ENCODE measurements around the gene SBNO1.
A peak's percentile ranks its signal among the peaks of the same experiment; 100 is the strongest.

SBNO1 gene

DNA sequence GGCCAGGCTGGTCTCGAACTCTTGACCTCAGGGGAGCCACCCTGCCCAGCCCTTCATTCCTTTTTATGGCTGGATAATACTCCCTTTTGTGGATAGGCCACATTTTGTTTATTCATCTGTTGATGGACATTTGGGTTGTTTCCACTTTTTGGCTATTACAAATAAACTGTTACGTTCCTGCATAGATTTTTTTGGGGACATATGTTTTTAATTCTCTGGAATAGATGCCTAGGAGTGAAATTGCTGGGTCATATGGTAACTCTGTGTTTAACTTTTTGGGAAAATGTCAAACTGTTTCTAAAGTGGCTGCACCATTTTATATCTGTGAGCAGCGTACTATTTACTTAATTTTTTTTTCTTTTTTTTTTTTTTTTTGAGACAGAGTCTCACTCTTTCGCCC, 29.1 kb upstream of the SBNO1 start:
- peaks cover 22% of the 10 kb centered on the region for H4K20me1 ChIP-seq (ENCODE audit: insufficient read depth, low read length, poor library complexity, severe bottlenecking)
- TF ChIP-seq, protein P1, sequence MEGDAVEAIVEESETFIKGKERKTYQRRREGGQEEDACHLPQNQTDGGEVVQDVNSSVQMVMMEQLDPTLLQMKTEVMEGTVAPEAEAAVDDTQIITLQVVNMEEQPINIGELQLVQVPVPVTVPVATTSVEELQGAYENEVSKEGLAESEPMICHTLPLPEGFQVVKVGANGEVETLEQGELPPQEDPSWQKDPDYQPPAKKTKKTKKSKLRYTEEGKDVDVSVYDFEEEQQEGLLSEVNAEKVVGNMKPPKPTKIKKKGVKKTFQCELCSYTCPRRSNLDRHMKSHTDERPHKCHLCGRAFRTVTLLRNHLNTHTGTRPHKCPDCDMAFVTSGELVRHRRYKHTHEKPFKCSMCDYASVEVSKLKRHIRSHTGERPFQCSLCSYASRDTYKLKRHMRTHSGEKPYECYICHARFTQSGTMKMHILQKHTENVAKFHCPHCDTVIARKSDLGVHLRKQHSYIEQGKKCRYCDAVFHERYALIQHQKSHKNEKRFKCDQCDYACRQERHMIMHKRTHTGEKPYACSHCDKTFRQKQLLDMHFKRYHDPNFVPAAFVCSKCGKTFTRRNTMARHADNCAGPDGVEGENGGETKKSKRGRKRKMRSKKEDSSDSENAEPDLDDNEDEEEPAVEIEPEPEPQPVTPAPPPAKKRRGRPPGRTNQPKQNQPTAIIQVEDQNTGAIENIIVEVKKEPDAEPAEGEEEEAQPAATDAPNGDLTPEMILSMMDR (conservative IDR thresholded peaks at IDR 0.05; ENCODE audit: low read length), result no peak
- TF ChIP-seq EZH2phosphoT487 (IDR thresholded peaks at IDR 0.05; ENCODE audit: borderline replicate concordance), result no peak
- H3F3A ChIP-seq (ENCODE audit: low read depth), result no peaks in the 10 kb centered on the region
- no peaks in the 10 kb centered on the region for H3K9me2 ChIP-seq (replicated peaks; ENCODE audit: low read depth, low read length)
- no peak overlapping the region for H3K4me2 ChIP-seq (ENCODE audit: low read depth, low read length, poor library complexity, severe bottlenecking)
- H3K9me3 ChIP-seq (ENCODE audit: insufficient read depth, low read depth, low read length), result no peaks in the 10 kb centered on the region
- H3K27me3 ChIP-seq (ENCODE audit: insufficient read depth, low read length, poor library complexity, severe bottlenecking), result no peaks in the 10 kb centered on the region
- H3K4me3 ChIP-seq (ENCODE audit: low read length, poor library complexity, severe bottlenecking), result no peak overlapping the region
- H3K4me1 ChIP-seq (ENCODE audit: insufficient read depth, low read length, poor library complexity, severe bottlenecking), result peaks cover 20% of the 10 kb centered on the region
- H3K79me2 ChIP-seq (ENCODE audit: insufficient read depth, low read length), result peaks cover 66% of the 10 kb centered on the region
- H3K36me3 ChIP-seq (ENCODE audit: insufficient read depth, low read length), result peaks cover 57% of the 10 kb centered on the region; the same call in 1 of the 2 replicates
- H2AFZ ChIP-seq (ENCODE audit: low read length), result no peak overlapping the region
- no peak overlapping the region for H3K9ac ChIP-seq (ENCODE audit: low read depth, low read length, poor library complexity, severe bottlenecking)

DNA sequence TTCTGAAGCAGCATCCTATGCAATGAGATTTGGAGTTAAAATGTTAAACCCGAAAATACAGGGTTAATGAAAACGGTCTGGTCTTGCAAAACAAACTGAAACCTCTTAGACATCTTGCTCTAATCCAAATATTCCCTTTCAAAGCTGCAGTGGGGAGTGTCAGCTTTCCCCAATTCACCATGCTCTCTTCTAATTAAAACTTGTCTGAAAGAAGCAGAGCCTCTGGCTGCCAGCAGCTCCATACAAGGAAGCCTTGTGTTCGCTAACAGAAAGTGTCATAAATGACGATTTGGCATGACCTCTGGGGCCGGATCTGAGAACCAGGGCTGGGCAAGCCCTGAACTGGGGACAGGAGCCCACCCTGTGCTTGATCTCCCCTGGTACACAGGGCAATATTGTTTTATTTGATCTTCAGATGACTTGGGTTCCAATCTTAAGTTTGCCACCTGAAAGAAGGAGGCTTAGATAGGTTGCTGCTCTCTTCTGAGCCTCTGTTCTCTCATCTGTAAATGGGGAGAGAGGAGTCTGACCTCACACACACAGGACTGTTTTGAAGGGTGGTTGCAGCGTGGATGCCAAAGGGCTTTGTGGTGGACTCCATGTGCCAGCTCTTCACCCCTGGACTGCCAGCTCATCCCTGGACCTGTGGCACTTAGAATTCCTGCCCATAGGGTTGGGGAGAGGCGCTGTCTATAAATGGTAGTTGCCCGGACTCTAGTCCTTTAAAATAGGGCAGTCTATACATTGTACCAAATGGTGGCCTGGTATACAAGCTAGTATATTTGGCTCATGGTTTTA, 27.1 kb upstream of the SBNO1 start:
- no peaks in the 10 kb centered on the region for H3K9me3 ChIP-seq (ENCODE audit: insufficient read depth, low read depth, low read length)
- H3K36me3 ChIP-seq (ENCODE audit: insufficient read depth, low read length), result peaks cover 43% of the 10 kb centered on the region; the same call in 1 of the 2 replicates
- H2AFZ ChIP-seq (ENCODE audit: low read length), result no peak overlapping the region
- H3K79me2 ChIP-seq (ENCODE audit: insufficient read depth, low read length), result peaks cover 65% of the 10 kb centered on the region
- no peaks in the 10 kb centered on the region for H3K27me3 ChIP-seq (ENCODE audit: insufficient read depth, low read length, poor library complexity, severe bottlenecking)
- H3K4me2 ChIP-seq (ENCODE audit: low read depth, low read length, poor library complexity, severe bottlenecking), result peak overlapping the region; percentile 44
- H3K4me3 ChIP-seq (ENCODE audit: low read length, poor library complexity, severe bottlenecking), result no peak overlapping the region
- no peaks in the 10 kb centered on the region for H3F3A ChIP-seq (ENCODE audit: low read depth)
- H3K4me1 ChIP-seq (ENCODE audit: insufficient read depth, low read length, poor library complexity, severe bottlenecking), result peaks cover 36% of the 10 kb centered on the region
- H4K20me1 ChIP-seq (ENCODE audit: insufficient read depth, low read length, poor library complexity, severe bottlenecking), result peaks cover 15% of the 10 kb centered on the region
- no peaks in the 10 kb centered on the region for H3K9me2 ChIP-seq (replicated peaks; ENCODE audit: low read depth, low read length)
- TF ChIP-seq, protein P1 (conservative IDR thresholded peaks at IDR 0.05; ENCODE audit: low read length), result no peak
- no peak for TF ChIP-seq EZH2phosphoT487 (IDR thresholded peaks at IDR 0.05; ENCODE audit: borderline replicate concordance)
- peak overlapping the region; percentile 69 for H3K9ac ChIP-seq (ENCODE audit: low read depth, low read length, poor library complexity, severe bottlenecking)

DNA sequence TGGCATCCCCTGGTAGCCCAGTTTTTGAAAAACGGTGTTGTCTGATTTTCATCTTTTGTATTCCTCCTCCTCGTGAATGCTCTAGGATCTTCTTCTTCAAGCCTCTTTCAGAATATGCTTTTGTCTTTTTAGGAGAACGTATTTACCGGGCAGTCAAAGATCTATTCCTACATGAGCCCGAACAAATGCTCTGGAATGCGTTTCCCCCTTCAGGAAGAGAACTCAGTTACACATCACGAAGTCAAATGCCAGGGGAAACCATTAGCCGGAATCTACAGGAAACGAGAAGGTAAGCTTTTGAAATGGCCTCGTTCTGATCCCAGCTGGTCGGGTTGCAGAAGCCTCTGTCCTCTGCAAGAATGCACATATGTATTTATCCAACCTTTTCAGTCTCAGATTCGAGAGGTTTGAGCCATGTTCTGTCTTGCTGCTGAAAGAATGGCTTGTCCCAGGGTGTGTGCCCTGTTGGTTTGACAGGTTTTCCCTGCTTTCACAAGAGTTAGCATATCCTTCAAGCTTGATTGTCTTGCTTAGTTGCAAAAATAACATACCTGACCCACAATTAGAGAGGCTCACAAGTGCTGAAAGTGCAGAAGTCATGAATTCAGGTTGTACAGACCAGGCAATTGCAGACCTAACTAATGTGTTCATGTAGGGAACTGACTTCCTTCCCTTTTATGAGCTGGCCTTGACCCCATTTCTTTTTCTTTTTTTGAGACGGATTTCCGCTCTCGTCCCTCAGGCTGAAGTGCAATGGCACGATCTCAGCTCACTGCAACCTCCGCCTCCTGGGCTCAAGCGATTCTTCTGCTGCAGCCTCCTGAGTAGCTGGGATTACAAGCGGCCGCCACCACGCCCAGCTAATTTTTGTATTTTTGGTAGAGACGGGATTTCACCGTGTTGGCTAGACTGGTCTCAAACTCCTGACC, 26.1 kb upstream of the SBNO1 start:
- H3K9ac ChIP-seq (ENCODE audit: low read depth, low read length, poor library complexity, severe bottlenecking), result peak overlapping the region; percentile 69
- H3F3A ChIP-seq (ENCODE audit: low read depth), result no peaks in the 10 kb centered on the region
- H3K79me2 ChIP-seq (ENCODE audit: insufficient read depth, low read length), result peaks cover 70% of the 10 kb centered on the region
- no peaks in the 10 kb centered on the region for H3K9me3 ChIP-seq (ENCODE audit: insufficient read depth, low read depth, low read length)
- H3K36me3 ChIP-seq (ENCODE audit: insufficient read depth, low read length), result peaks cover 33% of the 10 kb centered on the region; the same call in 1 of the 2 replicates
- H3K9me2 ChIP-seq (replicated peaks; ENCODE audit: low read depth, low read length), result no peaks in the 10 kb centered on the region
- H3K4me3 ChIP-seq (ENCODE audit: low read length, poor library complexity, severe bottlenecking), result peak overlapping the region; percentile 74
- peaks cover 15% of the 10 kb centered on the region for H4K20me1 ChIP-seq (ENCODE audit: insufficient read depth, low read length, poor library complexity, severe bottlenecking)
- TF ChIP-seq, protein P1 (conservative IDR thresholded peaks at IDR 0.05; ENCODE audit: low read length), result no peak
- TF ChIP-seq EZH2phosphoT487 (IDR thresholded peaks at IDR 0.05; ENCODE audit: borderline replicate concordance), result no peak
- H3K27me3 ChIP-seq (ENCODE audit: insufficient read depth, low read length, poor library complexity, severe bottlenecking), result no peaks in the 10 kb centered on the region
- no peak overlapping the region for H2AFZ ChIP-seq (ENCODE audit: low read length)
- H3K4me1 ChIP-seq (ENCODE audit: insufficient read depth, low read length, poor library complexity, severe bottlenecking), result peaks cover 43% of the 10 kb centered on the region
- peak overlapping the region; percentile 83 for H3K4me2 ChIP-seq (ENCODE audit: low read depth, low read length, poor library complexity, severe bottlenecking)

Measured in Loucy (cell line).